CD14-positive monocyte (primary cell): ENCODE data around the gene TMED10. TPM values are rescaled to one million over a fixed set of nuclear protein-coding genes. Genes with fewer than 3 reads are reported as not detected.
"Not testable (repeated sequence)": the region's sequence is repeated elsewhere in the genome, so short reads cannot be mapped to it uniquely, and the experiment has no call there.

Source experiments
- DNase-seq, 3 donors: peaks; one replicate each; pipeline ENCODE4 v3.0.0-alpha.2; 2011 to 2022
- H2AFZ ChIP-seq: 2 replicates; pipeline ENCODE4 v1.6.0; 2012; ENCODE audit warnings: mild to moderate bottlenecking, low read depth, low read length, inconsistent platforms; ENCODE audit not compliant: insufficient read depth, poor library complexity, severe bottlenecking
- H3K27ac ChIP-seq, 2 donors: 1 replicate in 1 of 2; 2 replicates in 1 of 2; pipeline ENCODE4 v1.5.1; 2012 to 2013; ENCODE audit warnings: low read length in 2 of 2, control low read depth in 1 of 2, inconsistent platforms in 1 of 2, low read depth in 1 of 2, mild to moderate bottlenecking in 1 of 2
- H3K27me3 ChIP-seq, 2 donors: one replicate each; pipeline versions ENCODE4 v1.6.0 to v1.6.1; 2011 to 2013; ENCODE audit warnings: low read length in 2 of 2; ENCODE audit not compliant: control insufficient read depth in 2 of 2, insufficient read depth in 2 of 2
- H3K36me3 ChIP-seq, 2 donors: replicated peaks in 1 of 2; 1 replicate in 1 of 2; 2 replicates in 1 of 2; pipeline versions ENCODE4 v1.5.1 to v1.6.1; 2012 to 2013; ENCODE audit warnings: low read length in 2 of 2, control low read depth in 1 of 2, inconsistent platforms in 1 of 2, mild to moderate bottlenecking in 1 of 2; ENCODE audit not compliant: insufficient read depth in 2 of 2, control insufficient read depth in 1 of 2
- H3K4me1 ChIP-seq, 2 donors: 1 replicate in 1 of 2; 2 replicates in 1 of 2; pipeline versions ENCODE4 v1.5.1 to v1.6.1; 2012 to 2013; ENCODE audit warnings: low read length in 2 of 2, control low read depth in 1 of 2, inconsistent platforms in 1 of 2, mild to moderate bottlenecking in 1 of 2, moderate library complexity in 1 of 2; ENCODE audit not compliant: insufficient read depth in 2 of 2, control insufficient read depth in 1 of 2
- H3K4me2 ChIP-seq: replicated peaks from 2 replicates; pipeline ENCODE3; 2012; ENCODE audit warnings: low read length, moderate library complexity, mild to moderate bottlenecking; ENCODE audit not compliant: poor library complexity, severe bottlenecking; ENCODE audit errors: extremely low read depth
- H3K4me3 ChIP-seq, 3 experiments: fragments of 200-600 bp in 1 of 3; sonication (generic) in 1 of 3; replicated peaks in 1 of 3; 1 replicate in 2 of 3; 2 replicates in 1 of 3; pipeline ENCODE4 v1.5.1; 2011 to 2013; ENCODE audit warnings: low read length in 3 of 3, mild to moderate bottlenecking in 3 of 3, control low read depth in 2 of 3, low read depth in 2 of 3, inconsistent platforms in 1 of 3, moderate library complexity in 1 of 3
- H3K79me2 ChIP-seq: 2 replicates; pipeline ENCODE4 v1.6.0; 2012; ENCODE audit warnings: mild to moderate bottlenecking, control low read depth, inconsistent platforms, low read length, moderate library complexity; ENCODE audit not compliant: insufficient read depth
- H3K9ac ChIP-seq: 2 replicates; pipeline ENCODE4 v1.6.0; 2017; ENCODE audit warnings: low read length, mild to moderate bottlenecking; ENCODE audit not compliant: insufficient read depth, poor library complexity, severe bottlenecking
- H3K9me3 ChIP-seq, 2 donors: replicated peaks in 1 of 2; 1 replicate in 1 of 2; 2 replicates in 1 of 2; pipeline versions ENCODE4 v1.5.1 to v1.6.1; 2012 to 2013; ENCODE audit warnings: low read length in 2 of 2, control low read depth in 1 of 2; ENCODE audit not compliant: control insufficient read depth in 1 of 2, insufficient read depth in 1 of 2
- H4K20me1 ChIP-seq: 2 replicates; pipeline ENCODE4 v1.6.0; 2012; ENCODE audit warnings: mild to moderate bottlenecking, low read length, control low read depth, moderate library complexity; ENCODE audit not compliant: insufficient read depth
- H3K27ac Mint-ChIP-seq, 7 donors: one replicate each; pipeline ENCODE4 v1.8.0; 2020; ENCODE audit warnings: mild to moderate bottlenecking in 7 of 7, mixed read lengths in 7 of 7, moderate library complexity in 6 of 7, inconsistent platforms in 2 of 7
- H3K27me3 Mint-ChIP-seq, 3 donors: one replicate each; pipeline ENCODE4 v1.8.0; 2021 to 2022; ENCODE audit warnings: low read depth in 3 of 3, mild to moderate bottlenecking in 3 of 3, mixed read lengths in 3 of 3, moderate library complexity in 3 of 3, inconsistent platforms in 1 of 3
- H3K36me3 Mint-ChIP-seq, 2 donors: one replicate each; pipeline ENCODE4 v1.8.0; 2020; ENCODE audit warnings: mixed read lengths in 2 of 2, inconsistent platforms in 1 of 2, mild to moderate bottlenecking in 1 of 2
- H3K4me1 Mint-ChIP-seq: one replicate; pipeline ENCODE4 v1.8.0; 2020; ENCODE audit warnings: mild to moderate bottlenecking, mixed read lengths
- H3K4me3 Mint-ChIP-seq, 2 donors: one replicate each; pipeline ENCODE4 v1.8.0; 2020; ENCODE audit warnings: mild to moderate bottlenecking in 2 of 2, mixed read lengths in 2 of 2, moderate library complexity in 1 of 2
- H3K9me3 Mint-ChIP-seq, 7 donors: one replicate each; pipeline ENCODE4 v1.8.0; 2020 to 2022; ENCODE audit warnings: mixed read lengths in 7 of 7, mild to moderate bottlenecking in 6 of 7, moderate library complexity in 6 of 7, inconsistent platforms in 2 of 7
- CTCF ChIP-seq: fragments of 200-600 bp; IDR thresholded peaks from one replicate; pipeline ENCODE4 v1.8.0; 2022; ENCODE audit warnings: antibody characterized with exemption, mild to moderate bottlenecking
- WGBS: methylation state at CpG from one replicate; pipeline ENCODE4 v1.1.5; 2013; ENCODE audit warnings: missing lambda C conversion rate; ENCODE audit not compliant: insufficient coverage; 5-methylcytosine and 5-hydroxymethylcytosine counted together
- intact Hi-C, 2 donors: fragments of 100-400 bp; cut with micrococcal nuclease; formaldehyde crosslinking; loops; one replicate each; pipeline versions ENCODE4 v1.15.0 to v1.15.1; 2023
- polyA plus RNA-seq, 3 donors: library from polyadenylated mRNA; depleted of rRNA in 1 of 3; unstranded in 2 of 3; stranded (reverse) in 1 of 3; fragments of 300-500 nt in 2 of 3; fragments of >200 nt in 1 of 3; fragmentation: Illumina TruSeq in 2 of 3; gene quantifications; 1 replicate in 2 of 3; 2 replicates in 1 of 3; pipeline ENCODE4 v1.2.3, GENCODE V29; 2012 to 2021

The TMED10 gene
- polyA plus RNA-seq, 3 donors, result 98.5 to 243 (median 233) TPM

GRCh38 chr14:75153295-75153694, 23.1 kb downstream of the TMED10 start:
- Mint-ChIP-seq H3K4me1 (peaks cover 37% of the 10 kb centered on the region), H3K36me3 (peaks cover 33 to 45% of the 10 kb centered on the region in 2 donors)
- no CpG with 5 or more reads among the region's 1 CpG for WGBS

DNA sequence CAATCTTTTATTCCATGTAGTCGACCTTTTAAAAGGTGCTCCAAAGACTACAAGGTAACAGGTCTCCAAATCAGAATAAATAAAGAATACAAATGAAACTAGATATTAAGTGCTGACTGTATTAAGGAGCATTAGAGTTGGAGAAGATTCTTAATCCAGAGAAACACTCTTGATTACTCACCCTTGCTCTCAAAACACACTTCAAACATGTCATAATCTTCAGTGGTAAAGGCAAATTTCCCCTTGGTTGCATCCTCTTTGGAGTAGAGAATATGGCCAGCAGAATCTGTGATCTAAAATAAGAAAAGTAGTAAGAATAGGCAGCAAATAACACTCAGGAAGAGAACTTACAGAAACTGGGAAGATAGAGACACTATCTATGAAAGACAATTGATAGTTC, 24.6 kb downstream of the TMED10 start:
- Histone ChIP-seq H2AFZ (no peak overlapping the region), H3K4me3 (no peak overlapping the region), H3K27me3 (no peaks in the 10 kb centered on the region), H3K9me3 (no peaks in the 10 kb centered on the region), H3K27ac (peak overlapping the region in 1 of 2 donors; percentile 17), H3K4me1 (peaks cover 17 to 38% of the 10 kb centered on the region in 2 donors), H3K9ac (no peak overlapping the region), H3K4me2 (no peak overlapping the region), H4K20me1 (peaks cover 4% of the 10 kb centered on the region), H3K36me3 (peaks cover 14 to 33% of the 10 kb centered on the region in 2 donors), H3K79me2 (peaks cover 95% of the 10 kb centered on the region)
- no peak for DNase-seq
- Mint-ChIP-seq H3K27ac (peak overlapping the region in 5 of 7 donors; percentile 11 to 82 (median 20)), H3K4me3 (no peak overlapping the region), H3K27me3 (no peaks in the 10 kb centered on the region), H3K4me1 (peaks cover 47% of the 10 kb centered on the region), H3K36me3 (peaks cover 41 to 49% of the 10 kb centered on the region in 2 donors), H3K9me3 (no peaks in the 10 kb centered on the region)
- intact Hi-C loops, result no loop called here
- TF ChIP-seq CTCF, result no peak
- WGBS, result no CpG with 5 or more reads among the region's 1 CpG

More at GRCh38 chr14:75153295-75153694, 23.1 kb downstream of the TMED10 start:
- Histone ChIP-seq H3K27ac (peak overlapping the region in 1 of 2 donors; percentile 16), H3K9me3 (no peaks in the 10 kb centered on the region), H3K36me3 (peaks cover 14 to 33% of the 10 kb centered on the region in 2 donors), H3K4me1 (peaks cover 6 to 30% of the 10 kb centered on the region in 2 donors), H3K4me2 (no peak overlapping the region), H3K9ac (no peak overlapping the region), H3K4me3 (no peak overlapping the region), H2AFZ (no peak overlapping the region), H3K79me2 (peaks cover 99% of the 10 kb centered on the region), H3K27me3 (no peaks in the 10 kb centered on the region), H4K20me1 (peaks cover 12% of the 10 kb centered on the region)
- no peaks in the 10 kb centered on the region for H3K27me3 Mint-ChIP-seq
- peak overlapping the region in 3 of 7 donors; percentile 10 to 51 (median 33) for H3K27ac Mint-ChIP-seq
- H3K9me3 Mint-ChIP-seq, result no peaks in the 10 kb centered on the region
- intact Hi-C loops, result no loop called here
- no peak for DNase-seq
- TF ChIP-seq CTCF, result no peak
- no peak overlapping the region for H3K4me3 Mint-ChIP-seq

- not testable (repeated sequence) for H2AFZ ChIP-seq, H3K4me2 ChIP-seq, H4K20me1 ChIP-seq
Observed at GRCh38 chr14:75150637-75151036, 25.8 kb downstream of the TMED10 start.

More at GRCh38 chr14:75150637-75151036, 25.8 kb downstream of the TMED10 start:
- DNase-seq, H3K4me3 ChIP-seq, H3K9me3 Mint-ChIP-seq, intact Hi-C loops, H3K9ac ChIP-seq, H3K27me3 ChIP-seq, H3K27ac ChIP-seq, H3K9me3 ChIP-seq, H3K4me3 Mint-ChIP-seq, H3K27me3 Mint-ChIP-seq: not testable (repeated sequence)
- peaks cover 14 to 33% of the 10 kb centered on the region in 2 donors for H3K36me3 ChIP-seq
- Mint-ChIP-seq H3K4me1 (peaks cover 54% of the 10 kb centered on the region), H3K27ac (peak overlapping the region in 6 of 7 donors; percentile 46 to 82 (median 64)), H3K36me3 (peaks cover 50 to 59% of the 10 kb centered on the region in 2 donors)
- 94% methylated on average over 2 of the region's 6 CpGs for WGBS
- peaks cover 29 to 49% of the 10 kb centered on the region in 2 donors for H3K4me1 ChIP-seq
- peaks cover 95% of the 10 kb centered on the region for H3K79me2 ChIP-seq
